PFSK-1 (cell line): ENCODE measurements around the gene RHBG.

Source experiments
- POLR2AphosphoS5 ChIP-seq: IDR thresholded peaks from 2 replicates; pipeline ENCODE4 v1.6.1; 2012; ENCODE audit warnings: low read depth, mild to moderate bottlenecking, control low read depth, low read length, moderate library complexity
- TAF1 ChIP-seq: IDR thresholded peaks from 2 replicates; pipeline ENCODE4 v1.6.1; 2012; ENCODE audit warnings: low read length, control low read depth, borderline replicate concordance; ENCODE audit not compliant: insufficient read depth

- TF ChIP-seq TAF1 (no peak), POLR2AphosphoS5 (no peak)
These were observed 14.0 kb downstream of the RHBG start for GRCh38 chr1:156383023-156383422.
